Stimulated activated CD8-positive, alpha-beta memory T cell treated with anti-CD3 and anti-CD28 coated beads, Interleukin-2, amount 100 ng/mL, for 48 hours (primary cell): ENCODE results near the gene PPFIA3.
"Not testable (repeated sequence)": the region's sequence is repeated elsewhere in the genome, so short reads cannot be mapped to it uniquely, and the experiment has no call there.

Source experiments
- DNase-seq, 2 donors: peaks; one replicate each; pipeline ENCODE4 v3.0.0-alpha.2; 2020; ENCODE audit warnings: low read depth in 2 of 2

Gene PPFIA3

GRCh38 chr19:49123285-49123684 is 3.9 kb downstream of the PPFIA3 start:
- not testable (repeated sequence) for DNase-seq

- DNase-seq: no peak
Observed at GRCh38 chr19:49125025-49125731, 5.8 kb downstream of the PPFIA3 start.

- DNase-seq: no peak
Observed at GRCh38 chr19:49126575-49126974, 7.2 kb downstream of the PPFIA3 start.

GRCh38 chr19:49127225-49127624 is 7.9 kb downstream of the PPFIA3 start:
- not testable (repeated sequence) for DNase-seq

GRCh38 chr19:49127674-49128544 is 8.6 kb downstream of the PPFIA3 start:
- peak; percentile 87 to 94 for DNase-seq

GRCh38 chr19:49128545-49129237 is 9.3 kb downstream of the PPFIA3 start:
- DNase-seq: no peak

GRCh38 chr19:49129238-49129583 is 9.9 kb downstream of the PPFIA3 start:
- DNase-seq: no peak

- no peak for DNase-seq
Observed at GRCh38 chr19:49130325-49130724, 11.0 kb downstream of the PPFIA3 start.

GRCh38 chr19:49132974-49133609 is 13.7 kb downstream of the PPFIA3 start:
- no peak for DNase-seq

- peak in 1 of 2 donors; percentile 51 for DNase-seq
Observed at GRCh38 chr19:49133621-49134454, 14.5 kb downstream of the PPFIA3 start.

- no peak for DNase-seq
Observed at GRCh38 chr19:49135686-49136085, 16.3 kb downstream of the PPFIA3 start.

GRCh38 chr19:49136771-49137171 is 17.4 kb downstream of the PPFIA3 start:
- DNase-seq: no peak

GRCh38 chr19:49140951-49141350 is 21.6 kb downstream of the PPFIA3 start:
- no peak for DNase-seq

GRCh38 chr19:49141352-49141751 is 22.0 kb downstream of the PPFIA3 start:
- DNase-seq: no peak

GRCh38 chr19:49142866-49143335 is 23.6 kb downstream of the PPFIA3 start:
- DNase-seq: peak; percentile 57 to 69

GRCh38 chr19:49145573-49146407 is 26.4 kb downstream of the PPFIA3 start:
- peak; percentile 76 to 79 for DNase-seq

- not testable (repeated sequence) for DNase-seq
Observed at GRCh38 chr19:49146408-49146770, 27.0 kb downstream of the PPFIA3 start.

- no peak for DNase-seq
Observed at GRCh38 chr19:49148044-49148682, 28.8 kb downstream of the PPFIA3 start.
